HUES64 (cell line): ENCODE measurements around the gene EFTUD2.

Experiments
- H3K27ac ChIP-seq: 2 replicates; pipeline ENCODE4 v1.7.0; 2013; ENCODE audit warnings: low read depth, low read length, inconsistent platforms
- H3K27me3 ChIP-seq: 2 replicates; pipeline ENCODE4 v1.6.1; 2013; ENCODE audit warnings: mild to moderate bottlenecking, low read length; ENCODE audit not compliant: insufficient read depth
- H3K36me3 ChIP-seq: 2 replicates; pipeline ENCODE4 v1.6.1; 2013; ENCODE audit warnings: mild to moderate bottlenecking, low read length; ENCODE audit not compliant: insufficient read depth
- H3K4me1 ChIP-seq: 2 replicates; pipeline ENCODE4 v1.6.1; 2013; ENCODE audit warnings: mild to moderate bottlenecking, low read length, moderate library complexity; ENCODE audit not compliant: insufficient read depth
- H3K4me3 ChIP-seq: 2 replicates; pipeline ENCODE4 v1.5.1; 2013; ENCODE audit warnings: mild to moderate bottlenecking, low read length, moderate library complexity
- H3K9ac ChIP-seq: 2 replicates; pipeline ENCODE4 v1.6.1; 2013; ENCODE audit warnings: mild to moderate bottlenecking, low read depth, low read length
- H3K9me3 ChIP-seq: 2 replicates; pipeline ENCODE4 v1.6.1; 2013; ENCODE audit warnings: low read depth, low read length; ENCODE audit not compliant: insufficient read depth
- WGBS: fragments of 150-250, 120-280 bp; methylation state at CpG from one replicate; pipeline ENCODE4 v1.1.7; 2013; ENCODE audit warnings: missing lambda C conversion rate; 5-methylcytosine and 5-hydroxymethylcytosine counted together

Gene EFTUD2

GRCh38 chr17:44879376-44879775 is 19.9 kb downstream of the EFTUD2 start:
- Histone ChIP-seq H3K27ac (no peak overlapping the region), H3K4me1 (no peaks in the 10 kb centered on the region), H3K9ac (no peak overlapping the region), H3K4me3 (no peak overlapping the region), H3K9me3 (no peaks in the 10 kb centered on the region), H3K27me3 (no peaks in the 10 kb centered on the region), H3K36me3 (peaks cover 91% of the 10 kb centered on the region)
- 93% methylated on average over 6 of the region's 6 CpGs for WGBS

GRCh38 chr17:44878627-44879221 is 20.5 kb downstream of the EFTUD2 start:
- Histone ChIP-seq H3K27ac (no peak overlapping the region), H3K27me3 (no peaks in the 10 kb centered on the region), H3K9ac (no peak overlapping the region), H3K36me3 (peaks cover 90% of the 10 kb centered on the region), H3K4me3 (no peak overlapping the region), H3K4me1 (no peaks in the 10 kb centered on the region), H3K9me3 (no peaks in the 10 kb centered on the region)
- 83% methylated on average over 6 of the region's 6 CpGs for WGBS

GRCh38 chr17:44877121-44877520 is 22.1 kb downstream of the EFTUD2 start:
- H3K4me3 ChIP-seq: no peak overlapping the region
- no peaks in the 10 kb centered on the region for H3K9me3 ChIP-seq
- no peak overlapping the region for H3K9ac ChIP-seq
- peaks cover 88% of the 10 kb centered on the region for H3K36me3 ChIP-seq
- no peaks in the 10 kb centered on the region for H3K4me1 ChIP-seq
- H3K27me3 ChIP-seq: no peaks in the 10 kb centered on the region
- 90% methylated on average over 5 of the region's 5 CpGs for WGBS
- H3K27ac ChIP-seq: no peak overlapping the region

- 96% methylated on average over 6 of the region's 6 CpGs for WGBS
- Histone ChIP-seq H3K9ac (no peak overlapping the region), H3K9me3 (no peaks in the 10 kb centered on the region), H3K27me3 (no peaks in the 10 kb centered on the region), H3K4me3 (no peak overlapping the region), H3K27ac (no peak overlapping the region), H3K4me1 (no peaks in the 10 kb centered on the region), H3K36me3 (peaks cover 86% of the 10 kb centered on the region)
Measured at GRCh38 chr17:44875761-44876160, 23.5 kb downstream of the EFTUD2 start.

- Histone ChIP-seq H3K9ac (no peak overlapping the region), H3K36me3 (peaks cover 87% of the 10 kb centered on the region)
- WGBS: 93% methylated on average over 9 of the region's 9 CpGs
Measured at GRCh38 chr17:44872131-44872768, 27.0 kb downstream of the EFTUD2 start.

GRCh38 chr17:44871556-44871955 is 27.7 kb downstream of the EFTUD2 start:
- Histone ChIP-seq H3K4me3 (no peak overlapping the region), H3K27ac (no peak overlapping the region), H3K36me3 (peaks cover 87% of the 10 kb centered on the region), H3K27me3 (no peaks in the 10 kb centered on the region), H3K4me1 (no peaks in the 10 kb centered on the region), H3K9me3 (no peaks in the 10 kb centered on the region), H3K9ac (no peak overlapping the region)
- 95% methylated on average over 12 of the region's 12 CpGs for WGBS

More at GRCh38 chr17:44872131-44872768, 27.0 kb downstream of the EFTUD2 start:
- no peak overlapping the region for H3K27ac ChIP-seq
- H3K9me3 ChIP-seq: no peaks in the 10 kb centered on the region
- H3K27me3 ChIP-seq: no peaks in the 10 kb centered on the region
- no peak overlapping the region for H3K4me3 ChIP-seq
- no peaks in the 10 kb centered on the region for H3K4me1 ChIP-seq

GRCh38 chr17:44867841-44868240 is 31.4 kb downstream of the EFTUD2 start:
- no peak overlapping the region for H3K27ac ChIP-seq
- peaks cover 84% of the 10 kb centered on the region for H3K36me3 ChIP-seq
- H3K4me1 ChIP-seq: no peaks in the 10 kb centered on the region
- 93% methylated on average over 2 of the region's 3 CpGs for WGBS
- no peaks in the 10 kb centered on the region for H3K27me3 ChIP-seq
- no peak overlapping the region for H3K4me3 ChIP-seq
- no peaks in the 10 kb centered on the region for H3K9me3 ChIP-seq
- H3K9ac ChIP-seq: no peak overlapping the region

- no peak overlapping the region for H3K4me3 ChIP-seq
- no peaks in the 10 kb centered on the region for H3K4me1 ChIP-seq
- 94% methylated on average over 6 of the region's 6 CpGs for WGBS
- no peaks in the 10 kb centered on the region for H3K27me3 ChIP-seq
- H3K9me3 ChIP-seq: no peaks in the 10 kb centered on the region
- H3K9ac ChIP-seq: no peak overlapping the region
- H3K36me3 ChIP-seq: peaks cover 81% of the 10 kb centered on the region
- H3K27ac ChIP-seq: no peak overlapping the region
Measured at GRCh38 chr17:44865931-44866330, 33.3 kb downstream of the EFTUD2 start.

- Histone ChIP-seq H3K9me3 (no peaks in the 10 kb centered on the region), H3K27ac (no peak overlapping the region), H3K4me1 (no peaks in the 10 kb centered on the region), H3K36me3 (peaks cover 83% of the 10 kb centered on the region), H3K27me3 (no peaks in the 10 kb centered on the region), H3K9ac (no peak overlapping the region), H3K4me3 (no peak overlapping the region)
- no CpG with 5 or more reads among the region's 1 CpG for WGBS
Measured at GRCh38 chr17:44865231-44865660, 34.0 kb downstream of the EFTUD2 start.

GRCh38 chr17:44864831-44865230 is 34.4 kb downstream of the EFTUD2 start:
- peaks cover 83% of the 10 kb centered on the region for H3K36me3 ChIP-seq
- H3K9ac ChIP-seq: no peak overlapping the region
- 87% methylated on average over 10 of the region's 10 CpGs for WGBS
- no peaks in the 10 kb centered on the region for H3K4me1 ChIP-seq
- H3K27ac ChIP-seq: no peak overlapping the region
- H3K9me3 ChIP-seq: no peaks in the 10 kb centered on the region
- no peaks in the 10 kb centered on the region for H3K27me3 ChIP-seq
- H3K4me3 ChIP-seq: no peak overlapping the region

- Histone ChIP-seq H3K36me3 (peaks cover 84% of the 10 kb centered on the region), H3K9me3 (no peaks in the 10 kb centered on the region), H3K9ac (no peak overlapping the region), H3K27ac (no peak overlapping the region), H3K27me3 (no peaks in the 10 kb centered on the region), H3K4me1 (no peaks in the 10 kb centered on the region), H3K4me3 (no peak overlapping the region)
- WGBS: 95% methylated on average over 12 of the region's 12 CpGs
Measured at GRCh38 chr17:44863061-44863918, 36.0 kb downstream of the EFTUD2 start.
